Measurements from ENCODE around the gene GABRB1.

DNA sequence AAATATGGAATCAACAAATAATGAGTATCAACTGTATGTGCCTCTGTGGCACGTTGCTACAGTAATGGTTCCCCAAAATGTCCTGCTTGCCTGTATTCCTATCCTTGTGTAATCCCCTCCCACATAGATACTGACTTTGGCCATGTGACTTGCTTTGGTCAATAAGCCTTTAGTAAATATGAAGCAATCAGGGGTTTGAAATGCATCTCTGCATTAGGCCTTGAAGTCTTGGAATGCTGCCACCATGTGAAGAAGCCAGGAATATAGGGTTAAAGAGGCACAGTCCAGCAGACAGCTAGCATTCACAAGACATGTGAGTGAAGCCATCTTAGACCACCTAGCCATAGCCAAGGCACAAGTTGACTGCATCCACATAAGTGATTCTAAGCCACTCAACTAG lies 190.9 kb downstream of the GABRB1 start:
- TF ChIP-seq POLR2A (IDR thresholded peaks at IDR 0.05): no peak
- TF ChIP-seq, protein P1, sequence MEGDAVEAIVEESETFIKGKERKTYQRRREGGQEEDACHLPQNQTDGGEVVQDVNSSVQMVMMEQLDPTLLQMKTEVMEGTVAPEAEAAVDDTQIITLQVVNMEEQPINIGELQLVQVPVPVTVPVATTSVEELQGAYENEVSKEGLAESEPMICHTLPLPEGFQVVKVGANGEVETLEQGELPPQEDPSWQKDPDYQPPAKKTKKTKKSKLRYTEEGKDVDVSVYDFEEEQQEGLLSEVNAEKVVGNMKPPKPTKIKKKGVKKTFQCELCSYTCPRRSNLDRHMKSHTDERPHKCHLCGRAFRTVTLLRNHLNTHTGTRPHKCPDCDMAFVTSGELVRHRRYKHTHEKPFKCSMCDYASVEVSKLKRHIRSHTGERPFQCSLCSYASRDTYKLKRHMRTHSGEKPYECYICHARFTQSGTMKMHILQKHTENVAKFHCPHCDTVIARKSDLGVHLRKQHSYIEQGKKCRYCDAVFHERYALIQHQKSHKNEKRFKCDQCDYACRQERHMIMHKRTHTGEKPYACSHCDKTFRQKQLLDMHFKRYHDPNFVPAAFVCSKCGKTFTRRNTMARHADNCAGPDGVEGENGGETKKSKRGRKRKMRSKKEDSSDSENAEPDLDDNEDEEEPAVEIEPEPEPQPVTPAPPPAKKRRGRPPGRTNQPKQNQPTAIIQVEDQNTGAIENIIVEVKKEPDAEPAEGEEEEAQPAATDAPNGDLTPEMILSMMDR (IDR thresholded peaks at IDR 0.05): no peak
